CD4-positive, alpha-beta T cell treated with Interleukin-17A for 1 hour (primary cell): ENCODE measurements around the gene EQTN.

Experiments used
- DNase-seq: peaks from one replicate; pipeline ENCODE4 v3.0.0-alpha.2; 2020

Gene EQTN

GRCh38 chr9:27297050-27297449 lies at the start of gene EQTN:
Gene EQTN (minus strand): TSS chr9:27297150. CDS start chr9:27297055, 95 bp downstream.
- DNase-seq, result no peak

GRCh38 chr9:27344776-27345175 lies 47.8 kb upstream of the EQTN start:
- DNase-seq, result no peak

- no peak for DNase-seq
These were observed 44.8 kb upstream of the EQTN start for GRCh38 chr9:27341545-27342294.

GRCh38 chr9:27340961-27341511 lies 44.1 kb upstream of the EQTN start:
- DNase-seq, result no peak

- DNase-seq, result no peak
These were observed 43.3 kb upstream of the EQTN start for GRCh38 chr9:27340285-27340674.

GRCh38 chr9:27339661-27340284 lies 42.8 kb upstream of the EQTN start:
- no peak for DNase-seq

GRCh38 chr9:27338527-27338903 lies 41.6 kb upstream of the EQTN start:
- DNase-seq, result no peak

GRCh38 chr9:27337833-27338526 lies 41.0 kb upstream of the EQTN start:
- DNase-seq, result no peak

- DNase-seq, result no peak
These were observed 40.3 kb upstream of the EQTN start for GRCh38 chr9:27337236-27337635.

- no peak for DNase-seq
These were observed 39.9 kb upstream of the EQTN start for GRCh38 chr9:27336829-27337228.

- DNase-seq, result no peak
These were observed 39.2 kb upstream of the EQTN start for GRCh38 chr9:27336126-27336525.

GRCh38 chr9:27335075-27335474 lies 38.1 kb upstream of the EQTN start:
- no peak for DNase-seq

- peak; percentile 52 for DNase-seq
These were observed 36.5 kb upstream of the EQTN start for GRCh38 chr9:27333241-27334052.

GRCh38 chr9:27331393-27331792 lies 34.4 kb upstream of the EQTN start:
- no peak for DNase-seq

GRCh38 chr9:27329291-27329690 lies 32.3 kb upstream of the EQTN start:
- DNase-seq, result no peak

- DNase-seq, result no peak
These were observed 31.5 kb upstream of the EQTN start for GRCh38 chr9:27328483-27328882.

GRCh38 chr9:27311184-27311583 lies 14.2 kb upstream of the EQTN start:
- no peak for DNase-seq

- no peak for DNase-seq
These were observed 13.6 kb upstream of the EQTN start for GRCh38 chr9:27310582-27310981.

- no peak for DNase-seq
These were observed 11.9 kb upstream of the EQTN start for GRCh38 chr9:27308691-27309390.

GRCh38 chr9:27304521-27304920 lies 7.6 kb upstream of the EQTN start:
- DNase-seq, result no peak

GRCh38 chr9:27303219-27303618 lies 6.3 kb upstream of the EQTN start:
- DNase-seq, result no peak

- DNase-seq, result no peak
These were observed 3.0 kb downstream of the EQTN start for GRCh38 chr9:27293996-27294395.
